HG02885 (cell line): ENCODE measurements around the gene CCDC106.

ENCODE experiments used
- ATAC-seq: cut with Tn5 transposase; IDR thresholded peaks from one replicate; pipeline ENCODE4 v1.9.1; 2021; ENCODE audit warnings: mild to moderate bottlenecking; ENCODE audit not compliant: unreplicated experiment, poor library complexity

CCDC106 gene

GRCh38 chr19:55647732-55648584 is at the start of gene CCDC106:
Gene CCDC106 (plus strand): TSS chr19:55648212. CDS start chr19:55649047, 835 bp downstream.
- peak; percentile 35 for ATAC-seq

- peak; percentile 51 for ATAC-seq
These were observed 49.1 kb upstream of the CCDC106 start for GRCh38 chr19:55598719-55599467.

GRCh38 chr19:55599468-55599841 is 48.6 kb upstream of the CCDC106 start, which contains the start of gene FIZ1:
Gene FIZ1 (minus strand): TSS chr19:55599517. CDS start chr19:55597865, 1,652 bp downstream.
- peak; percentile 60 for ATAC-seq

GRCh38 chr19:55599842-55600661 is 48.0 kb upstream of the CCDC106 start, which contains the start of gene ZNF524:
Gene ZNF524 (plus strand): TSS chr19:55600288. CDS start chr19:55602113, 1,825 bp downstream.
- ATAC-seq = peak; percentile 48

- no peak for ATAC-seq
These were observed 47.4 kb upstream of the CCDC106 start for GRCh38 chr19:55600662-55601028.

GRCh38 chr19:55601084-55601483 is 46.9 kb upstream of the CCDC106 start:
- ATAC-seq = no peak

GRCh38 chr19:55602104-55603001 is 45.7 kb upstream of the CCDC106 start:
- ATAC-seq = no peak

GRCh38 chr19:55603115-55603514 is 44.9 kb upstream of the CCDC106 start:
- no peak for ATAC-seq

- ATAC-seq = no peak
These were observed 44.3 kb upstream of the CCDC106 start for GRCh38 chr19:55603581-55604292.

- ATAC-seq = peak; percentile 79
These were observed 42.8 kb upstream of the CCDC106 start for GRCh38 chr19:55605207-55605636.

- ATAC-seq = peak; percentile 30
These were observed 42.2 kb upstream of the CCDC106 start, which contains the start of gene ZNF865 for GRCh38 chr19:55605637-55606470. Gene ZNF865 (plus strand): TSS chr19:55605647. CDS start chr19:55613619, 7,972 bp downstream.

- no peak for ATAC-seq
These were observed 41.6 kb upstream of the CCDC106 start for GRCh38 chr19:55606471-55606787.

GRCh38 chr19:55606817-55607216 is 41.2 kb upstream of the CCDC106 start:
- no peak for ATAC-seq

GRCh38 chr19:55609326-55609725 is 38.7 kb upstream of the CCDC106 start:
- no peak for ATAC-seq

GRCh38 chr19:55611300-55611982 is 36.6 kb upstream of the CCDC106 start:
- ATAC-seq = no peak

- ATAC-seq = no peak
These were observed 35.9 kb upstream of the CCDC106 start for GRCh38 chr19:55611983-55612645.

GRCh38 chr19:55613396-55613795 is 34.6 kb upstream of the CCDC106 start:
- no peak for ATAC-seq
